PC-9 (cell line): ENCODE data around the gene RAVER1.

Source experiments
- CTCF ChIP-seq: fragments of 200-600 bp; sonication (generic); conservative IDR thresholded peaks from 2 replicates; pipeline ENCODE4 v1.6.1; 2017; ENCODE audit warnings: mixed run types, antibody characterized with exemption, mild to moderate bottlenecking, moderate library complexity
- EZH2 ChIP-seq: fragments of 200-600 bp; sonication (generic); IDR thresholded peaks from 2 replicates; pipeline ENCODE4 v1.8.0; 2017; ENCODE audit warnings: antibody characterized with exemption, low read depth

DNA sequence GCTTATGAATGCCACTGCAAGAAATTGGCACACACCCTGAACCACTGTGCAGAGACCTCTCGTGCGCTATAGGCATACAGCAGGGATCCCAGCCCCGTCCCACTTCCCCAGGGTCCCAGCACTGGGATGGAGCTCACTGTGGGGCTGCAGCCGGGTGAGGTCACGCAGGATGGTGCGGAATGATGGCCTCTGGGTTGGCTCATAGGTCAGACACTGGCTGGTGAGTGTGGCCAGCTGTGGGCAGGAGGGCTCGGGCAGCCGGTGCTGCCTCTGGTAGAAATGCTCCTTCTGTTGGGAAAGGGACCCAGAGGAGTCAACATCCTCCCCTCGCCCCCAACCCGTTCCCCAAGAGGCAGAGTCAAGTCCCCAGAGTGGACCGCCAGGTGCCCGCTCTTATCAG is 23.1 kb upstream of the RAVER1 start:
- TF ChIP-seq EZH2 (no peak), CTCF (no peak)
